ENCODE results near the gene INHBC. TPM values are rescaled to one million over a fixed set of nuclear protein-coding genes. Genes with fewer than 3 reads are reported as not detected.
"Not testable (repeated sequence)": the region's sequence is repeated elsewhere in the genome, so short reads cannot be mapped to it uniquely, and the experiment has no call there.

Gene INHBC, protein sequence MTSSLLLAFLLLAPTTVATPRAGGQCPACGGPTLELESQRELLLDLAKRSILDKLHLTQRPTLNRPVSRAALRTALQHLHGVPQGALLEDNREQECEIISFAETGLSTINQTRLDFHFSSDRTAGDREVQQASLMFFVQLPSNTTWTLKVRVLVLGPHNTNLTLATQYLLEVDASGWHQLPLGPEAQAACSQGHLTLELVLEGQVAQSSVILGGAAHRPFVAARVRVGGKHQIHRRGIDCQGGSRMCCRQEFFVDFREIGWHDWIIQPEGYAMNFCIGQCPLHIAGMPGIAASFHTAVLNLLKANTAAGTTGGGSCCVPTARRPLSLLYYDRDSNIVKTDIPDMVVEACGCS
- total RNA-seq = not detected

DNA sequence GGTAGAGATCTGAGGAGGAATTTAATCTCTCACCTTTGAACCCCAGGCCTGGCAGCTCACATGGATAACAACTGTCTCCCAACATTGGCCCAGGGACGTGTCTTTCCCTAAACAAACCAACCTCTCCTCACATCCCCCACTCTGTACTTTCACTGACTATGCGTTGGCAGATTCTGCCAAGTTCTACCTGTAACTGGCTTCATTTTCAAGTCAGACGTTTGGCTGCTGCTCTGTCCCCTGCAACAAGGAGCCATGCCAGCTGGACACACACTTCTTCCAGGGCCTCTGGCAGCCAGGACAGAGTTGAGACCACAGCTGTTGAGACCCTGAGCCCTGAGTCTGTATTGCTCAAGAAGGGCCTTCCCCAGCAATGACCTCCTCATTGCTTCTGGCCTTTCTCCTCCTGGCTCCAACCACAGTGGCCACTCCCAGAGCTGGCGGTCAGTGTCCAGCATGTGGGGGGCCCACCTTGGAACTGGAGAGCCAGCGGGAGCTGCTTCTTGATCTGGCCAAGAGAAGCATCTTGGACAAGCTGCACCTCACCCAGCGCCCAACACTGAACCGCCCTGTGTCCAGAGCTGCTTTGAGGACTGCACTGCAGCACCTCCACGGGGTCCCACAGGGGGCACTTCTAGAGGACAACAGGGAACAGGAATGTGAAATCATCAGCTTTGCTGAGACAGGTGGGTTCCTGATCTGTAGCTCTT is at the start of gene INHBC:
INHBC (plus strand) TSS at position 268 of the 707 bp plus-strand sequence; CDS start at position 371, 103 bp downstream.
- POLR2A ChIA-PET = no interaction called here
- intact Hi-C loops (cut with DNase I, micrococcal nuclease) = loop anchor here in 1 of 2 experiments (5.0 kb wide), 2 partner anchors 347 to 372 kb away; partner anchors contain the start of gene NAB2
- DNase-seq = no peak
- Mint-ChIP-seq H3K27ac (no peak within 1 kb of the TSS), H3K9me3 (ENCODE audit: low read depth) (no peaks in the 10 kb centered on the region), H3K4me3 (no peak within 1 kb of the TSS), H3K36me3 (ENCODE audit: low read depth) (peaks cover 3% of the 10 kb centered on the region), H3K27me3 (no peaks in the 10 kb centered on the region), H3K4me1 (peaks cover 17% of the 10 kb centered on the region)
- CTCF ChIA-PET = interaction anchor here (0.6 to 4.1 kb wide), 3 partner anchors 18 to 110 kb away, joined by 3 to 23 read pairs (median 6); partner anchors contain the start of gene GLI1
- ATAC-seq = no peak

- H3K4me3 Mint-ChIP-seq = no peak overlapping the region
- DNase-seq (no peak), ATAC-seq (peak; percentile 39)
- ChIA-PET POLR2A (interaction anchor here (0.6 kb wide), 1 partner anchor 67 kb away, joined by 4 read pairs; no protein-coding TSS in a partner anchor), CTCF (interaction anchor here (0.6 kb wide), 1 partner anchor 272 kb away, joined by 5 read pairs; no protein-coding TSS in a partner anchor)
- H3K4me1 Mint-ChIP-seq = peaks cover 19% of the 10 kb centered on the region
- H3K27ac Mint-ChIP-seq = no peak overlapping the region
- H3K36me3 Mint-ChIP-seq (ENCODE audit: low read depth) = peaks cover 22% of the 10 kb centered on the region
- H3K9me3 Mint-ChIP-seq (ENCODE audit: low read depth) = no peaks in the 10 kb centered on the region
- no peaks in the 10 kb centered on the region for H3K27me3 Mint-ChIP-seq
- intact Hi-C loops (cut with DNase I, micrococcal nuclease) = no loop called here
These were observed 49.0 kb upstream of the INHBC start for GRCh38 chr12:57385586-57385985.

GRCh38 chr12:57386187-57386720 is 48.3 kb upstream of the INHBC start:
- H3K36me3 Mint-ChIP-seq (ENCODE audit: low read depth) = peaks cover 20% of the 10 kb centered on the region
- peaks cover 15% of the 10 kb centered on the region for H3K4me1 Mint-ChIP-seq

DNA sequence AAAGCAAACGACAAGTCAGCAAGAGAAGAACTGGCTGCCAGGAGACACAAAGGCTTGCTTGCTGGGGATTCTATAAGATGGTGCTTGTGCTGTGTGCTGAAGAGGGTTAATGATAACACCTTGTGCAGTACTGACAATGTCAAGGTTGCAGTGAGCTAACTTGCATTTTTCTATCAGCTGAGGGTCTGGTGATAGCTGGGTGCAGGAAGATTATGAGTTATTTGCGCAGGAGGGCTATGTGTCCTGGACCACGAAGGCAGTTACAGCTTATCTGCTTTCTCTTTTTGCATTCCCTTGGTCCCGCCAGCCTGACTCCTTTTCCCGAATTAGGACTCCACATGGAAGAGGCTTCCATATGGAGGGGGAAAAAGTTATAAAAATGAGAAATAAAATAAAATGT is 46.2 kb upstream of the INHBC start:
- ATAC-seq (no peak), DNase-seq (no peak)
- POLR2A ChIA-PET = no interaction called here
- Mint-ChIP-seq H3K27me3 (no peaks in the 10 kb centered on the region), H3K36me3 (ENCODE audit: low read depth) (peaks cover 27% of the 10 kb centered on the region), H3K4me1 (peaks cover 9% of the 10 kb centered on the region), H3K27ac (no peak overlapping the region), H3K9me3 (ENCODE audit: low read depth) (no peaks in the 10 kb centered on the region), H3K4me3 (no peak overlapping the region)
- CTCF ChIA-PET = interaction anchor here (0.7 to 1.8 kb wide), 4 partner anchors 13 to 64 kb away, joined by 3 to 4 read pairs (median 4); no protein-coding TSS in a partner anchor
- intact Hi-C loops (cut with DNase I, micrococcal nuclease) = no loop called here

More at GRCh38 chr12:57386187-57386720, 48.3 kb upstream of the INHBC start:
- ChIA-PET CTCF (interaction anchor here (0.6 kb wide), 2 partner anchors 70 to 271 kb away, joined by 3 to 5 read pairs; no protein-coding TSS in a partner anchor), POLR2A (interaction anchor here (0.6 kb wide), 1 partner anchor 66 kb away, joined by 4 read pairs; no protein-coding TSS in a partner anchor)
- Mint-ChIP-seq H3K4me3 (no peak overlapping the region), H3K27me3 (no peaks in the 10 kb centered on the region), H3K27ac (no peak overlapping the region), H3K9me3 (ENCODE audit: low read depth) (no peaks in the 10 kb centered on the region)
- intact Hi-C loops (cut with DNase I, micrococcal nuclease) = no loop called here
- ATAC-seq = no peak
- DNase-seq = no peak

- no peak overlapping the region for H3K27ac Mint-ChIP-seq
- ChIA-PET POLR2A (no interaction called here), CTCF (interaction anchor here (0.6 to 1.8 kb wide), 10 partner anchors 9 to 259 kb away, joined by 3 to 4 read pairs (median 4); no protein-coding TSS in a partner anchor)
- no peaks in the 10 kb centered on the region for H3K27me3 Mint-ChIP-seq
- H3K4me3 Mint-ChIP-seq = no peak overlapping the region
- peaks cover 30% of the 10 kb centered on the region for H3K36me3 Mint-ChIP-seq (ENCODE audit: low read depth)
- peaks cover 9% of the 10 kb centered on the region for H3K4me1 Mint-ChIP-seq
- ATAC-seq (peak; percentile 74), DNase-seq (no peak)
- no peaks in the 10 kb centered on the region for H3K9me3 Mint-ChIP-seq (ENCODE audit: low read depth)
- intact Hi-C loops (cut with DNase I, micrococcal nuclease) = no loop called here
These were observed 45.6 kb upstream of the INHBC start for GRCh38 chr12:57389033-57389432.

- Mint-ChIP-seq H3K4me3 (no peak overlapping the region), H3K36me3 (ENCODE audit: low read depth) (peaks cover 30% of the 10 kb centered on the region), H3K27ac (peak overlapping the region; percentile 56), H3K4me1 (peaks cover 9% of the 10 kb centered on the region), H3K9me3 (ENCODE audit: low read depth) (no peaks in the 10 kb centered on the region), H3K27me3 (no peaks in the 10 kb centered on the region)
- DNase-seq (no peak), ATAC-seq (no peak)
- CTCF ChIA-PET = interaction anchor here (1.1 to 1.4 kb wide), 3 partner anchors 8 to 214 kb away, joined by 3 read pairs; no protein-coding TSS in a partner anchor
- intact Hi-C loops (cut with DNase I, micrococcal nuclease) = no loop called here
- POLR2A ChIA-PET = no interaction called here
These were observed 44.4 kb upstream of the INHBC start for GRCh38 chr12:57390174-57390573.

GRCh38 chr12:57395121-57395520 is 39.5 kb upstream of the INHBC start:
- no peak overlapping the region for H3K27ac Mint-ChIP-seq
- peaks cover 23% of the 10 kb centered on the region for H3K36me3 Mint-ChIP-seq (ENCODE audit: low read depth)
- H3K9me3 Mint-ChIP-seq (ENCODE audit: low read depth) = no peaks in the 10 kb centered on the region
- no peak overlapping the region for H3K4me3 Mint-ChIP-seq
- no peak for ATAC-seq
- ChIA-PET POLR2A (no interaction called here), CTCF (no interaction called here)
- no peaks in the 10 kb centered on the region for H3K27me3 Mint-ChIP-seq
- H3K4me1 Mint-ChIP-seq = no peaks in the 10 kb centered on the region
- no peak for DNase-seq
- intact Hi-C loops (cut with DNase I, micrococcal nuclease) = no loop called here

- Mint-ChIP-seq H3K4me3 (no peak overlapping the region), H3K36me3 (ENCODE audit: low read depth) (peaks cover 15% of the 10 kb centered on the region), H3K9me3 (ENCODE audit: low read depth) (no peaks in the 10 kb centered on the region), H3K27me3 (no peaks in the 10 kb centered on the region), H3K4me1 (peaks cover 3% of the 10 kb centered on the region), H3K27ac (no peak overlapping the region)
- intact Hi-C loops (cut with DNase I, micrococcal nuclease) = no loop called here
- ChIA-PET POLR2A (no interaction called here), CTCF (no interaction called here)
- no peak for ATAC-seq
- DNase-seq = no peak
These were observed 37.1 kb upstream of the INHBC start for GRCh38 chr12:57397441-57397840.

DNA sequence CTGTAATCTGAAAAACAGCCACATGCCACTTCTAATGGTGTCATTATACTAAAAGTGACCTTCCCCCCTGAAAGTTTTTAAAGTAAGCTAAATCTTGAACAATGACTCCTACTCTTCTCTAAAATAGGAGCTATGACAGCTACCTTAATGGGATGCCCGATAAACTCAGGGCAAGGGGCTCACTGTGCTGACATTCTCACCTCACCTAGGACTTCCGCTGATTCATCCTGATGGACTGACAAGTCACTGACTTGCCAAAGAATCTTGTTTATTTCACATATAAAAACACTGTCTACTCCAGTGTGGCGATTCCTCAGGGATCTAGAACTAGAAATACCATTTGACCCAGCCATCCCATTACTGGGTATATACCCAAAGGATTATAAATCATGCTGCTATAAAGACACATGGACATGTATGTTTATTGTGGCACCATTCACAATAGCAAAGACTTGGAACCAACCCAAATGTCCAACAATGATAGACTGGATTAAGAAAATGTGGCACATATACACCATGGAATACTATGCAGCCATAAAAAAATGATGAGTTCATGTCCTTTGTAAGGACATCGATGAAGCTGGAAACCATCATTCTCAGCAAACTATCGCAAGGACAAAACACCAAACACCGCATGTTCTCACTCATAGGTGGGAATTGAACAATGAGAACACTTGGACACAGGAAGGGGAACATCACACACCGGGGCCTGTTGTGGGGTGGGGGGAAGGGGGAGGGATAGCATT is 34.7 kb upstream of the INHBC start:
- DNase-seq; intact Hi-C loops (cut with DNase I, micrococcal nuclease); H3K9me3 Mint-ChIP-seq (ENCODE audit: low read depth); POLR2A ChIA-PET; H3K36me3 Mint-ChIP-seq (ENCODE audit: low read depth); ATAC-seq; H3K4me3 Mint-ChIP-seq; H3K27me3 Mint-ChIP-seq; H3K4me1 Mint-ChIP-seq: not testable (repeated sequence)
- CTCF ChIA-PET = interaction anchor here (1.1 to 1.7 kb wide), 2 partner anchors 11 to 81 kb away, joined by 3 to 4 read pairs; no protein-coding TSS in a partner anchor
- peak overlapping the region; percentile 49 for H3K27ac Mint-ChIP-seq

GRCh38 chr12:57401165-57401564 is 33.4 kb upstream of the INHBC start:
- ChIA-PET POLR2A (interaction anchor here (0.6 kb wide), 1 partner anchor 1402 kb away, joined by 5 read pairs; no protein-coding TSS in a partner anchor), CTCF (interaction anchor here (0.6 to 1.7 kb wide), 6 partner anchors 9 to 632 kb away, joined by 3 to 7 read pairs (median 4); no protein-coding TSS in a partner anchor)
- no peak overlapping the region for H3K27ac Mint-ChIP-seq
- H3K27me3 Mint-ChIP-seq = no peaks in the 10 kb centered on the region
- DNase-seq (no peak), ATAC-seq (no peak)
- peaks cover 5% of the 10 kb centered on the region for H3K36me3 Mint-ChIP-seq (ENCODE audit: low read depth)
- H3K9me3 Mint-ChIP-seq (ENCODE audit: low read depth) = no peaks in the 10 kb centered on the region
- no peak overlapping the region for H3K4me3 Mint-ChIP-seq
- intact Hi-C loops (cut with DNase I, micrococcal nuclease) = no loop called here
- H3K4me1 Mint-ChIP-seq = peaks cover 16% of the 10 kb centered on the region

DNA sequence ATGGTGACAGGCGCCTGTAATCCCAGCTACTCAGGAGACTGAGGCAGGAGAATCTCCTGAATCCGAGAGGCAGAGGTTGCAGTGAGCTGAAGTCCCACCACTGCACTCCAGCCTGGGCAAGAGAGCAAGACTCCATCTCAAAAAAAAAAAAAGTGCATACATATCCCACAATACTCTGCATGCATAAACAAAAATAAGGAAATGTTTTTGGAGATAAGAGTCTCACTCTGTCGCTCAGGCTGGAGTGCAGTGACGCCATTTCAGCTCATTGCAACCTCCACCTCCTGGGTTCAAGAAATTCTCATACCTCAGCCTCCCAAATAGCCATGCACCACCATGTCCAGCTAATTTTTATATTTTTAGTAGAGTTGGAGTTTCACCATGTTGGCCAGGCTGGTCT is 32.4 kb upstream of the INHBC start:
- H3K4me3 Mint-ChIP-seq; H3K27ac Mint-ChIP-seq; POLR2A ChIA-PET; H3K27me3 Mint-ChIP-seq; H3K36me3 Mint-ChIP-seq (ENCODE audit: low read depth); ATAC-seq; intact Hi-C loops (cut with DNase I, micrococcal nuclease); DNase-seq; H3K9me3 Mint-ChIP-seq (ENCODE audit: low read depth): not testable (repeated sequence)
- H3K4me1 Mint-ChIP-seq = peaks cover 20% of the 10 kb centered on the region
- CTCF ChIA-PET = interaction anchor here (1.0 to 1.8 kb wide), 5 partner anchors 9 to 57 kb away, joined by 3 to 7 read pairs (median 5); partner anchors contain the start of gene INHBE

All from activated CD4-positive, alpha-beta T cell treated with anti-CD3 and anti-CD28 coated beads for 36 hours (primary cell).